ENCODE results near the gene RAB36.

The RAB36 gene

GRCh38 chr22:23179381-23180299, 34.4 kb downstream of the RAB36 start:
- Histone ChIP-seq H3K9ac (ENCODE audit: low read depth, low read length) (peak overlapping the region; percentile 21; the same call in 1 of the 2 replicates), H3K36me3 (ENCODE audit: insufficient read depth, low read length) (no peaks in the 10 kb centered on the region), H3K9me3 (ENCODE audit: control insufficient read depth, insufficient read depth, low read length) (peaks cover 10% of the 10 kb centered on the region), H3K4me1 (ENCODE audit: insufficient read depth, low read length) (peaks cover 16% of the 10 kb centered on the region)

GRCh38 chr22:23180301-23180892, 35.1 kb downstream of the RAB36 start, which contains the start of gene BCR:
TSS of gene BCR (plus strand) at chr22:23180509. CDS start at chr22:23180961, 452 bp downstream.
- Histone ChIP-seq H3K4me1 (ENCODE audit: insufficient read depth, low read length) (peaks cover 16% of the 10 kb centered on the region), H3K9ac (ENCODE audit: low read depth, low read length) (peak within 1 kb of the TSS; percentile 68), H3K9me3 (ENCODE audit: control insufficient read depth, insufficient read depth, low read length) (peaks cover 10% of the 10 kb centered on the region), H3K36me3 (ENCODE audit: insufficient read depth, low read length) (no peaks in the 10 kb centered on the region)

GRCh38 chr22:23180893-23181720, 35.8 kb downstream of the RAB36 start:
- peaks cover 8% of the 10 kb centered on the region for H3K9me3 ChIP-seq (ENCODE audit: control insufficient read depth, insufficient read depth, low read length)
- H3K9ac ChIP-seq (ENCODE audit: low read depth, low read length) = peak overlapping the region; percentile 68
- no peaks in the 10 kb centered on the region for H3K36me3 ChIP-seq (ENCODE audit: insufficient read depth, low read length)
- H3K4me1 ChIP-seq (ENCODE audit: insufficient read depth, low read length) = peaks cover 16% of the 10 kb centered on the region

GRCh38 chr22:23181721-23182308, 36.5 kb downstream of the RAB36 start:
- H3K36me3 ChIP-seq (ENCODE audit: insufficient read depth, low read length) = no peaks in the 10 kb centered on the region
- H3K9me3 ChIP-seq (ENCODE audit: control insufficient read depth, insufficient read depth, low read length) = peaks cover 2% of the 10 kb centered on the region
- peak overlapping the region; percentile 68 for H3K9ac ChIP-seq (ENCODE audit: low read depth, low read length)
- peaks cover 16% of the 10 kb centered on the region for H3K4me1 ChIP-seq (ENCODE audit: insufficient read depth, low read length)

- Histone ChIP-seq H3K9me3 (ENCODE audit: control insufficient read depth, insufficient read depth, low read length) (no peaks in the 10 kb centered on the region), H3K9ac (ENCODE audit: low read depth, low read length) (peak overlapping the region; percentile 68), H3K4me1 (ENCODE audit: insufficient read depth, low read length) (peaks cover 16% of the 10 kb centered on the region)
Observed at GRCh38 chr22:23182309-23183060, 37.2 kb downstream of the RAB36 start.

GRCh38 chr22:23183061-23183698, 37.9 kb downstream of the RAB36 start:
- H3K9ac ChIP-seq (ENCODE audit: low read depth, low read length) = peak overlapping the region; percentile 68; the same call in 1 of the 2 replicates
- peaks cover 16% of the 10 kb centered on the region for H3K4me1 ChIP-seq (ENCODE audit: insufficient read depth, low read length)
- no peaks in the 10 kb centered on the region for H3K36me3 ChIP-seq (ENCODE audit: insufficient read depth, low read length)
- H3K9me3 ChIP-seq (ENCODE audit: control insufficient read depth, insufficient read depth, low read length) = no peaks in the 10 kb centered on the region

More at GRCh38 chr22:23182309-23183060, 37.2 kb downstream of the RAB36 start:
- no peaks in the 10 kb centered on the region for H3K36me3 ChIP-seq (ENCODE audit: insufficient read depth, low read length)

GRCh38 chr22:23184100-23184763, 39.0 kb downstream of the RAB36 start:
- H3K4me1 ChIP-seq (ENCODE audit: insufficient read depth, low read length) = peaks cover 12% of the 10 kb centered on the region; the same call in 1 of the 2 replicates
- no peaks in the 10 kb centered on the region for H3K9me3 ChIP-seq (ENCODE audit: control insufficient read depth, insufficient read depth, low read length)
- H3K36me3 ChIP-seq (ENCODE audit: insufficient read depth, low read length) = no peaks in the 10 kb centered on the region
- H3K9ac ChIP-seq (ENCODE audit: low read depth, low read length) = no peak overlapping the region

- H3K4me1 ChIP-seq (ENCODE audit: insufficient read depth, low read length) = peaks cover 8% of the 10 kb centered on the region; the same call in 1 of the 2 replicates
- no peaks in the 10 kb centered on the region for H3K36me3 ChIP-seq (ENCODE audit: insufficient read depth, low read length)
- no peak overlapping the region for H3K9ac ChIP-seq (ENCODE audit: low read depth, low read length)
- no peaks in the 10 kb centered on the region for H3K9me3 ChIP-seq (ENCODE audit: control insufficient read depth, insufficient read depth, low read length)
Observed at GRCh38 chr22:23184764-23185113, 39.5 kb downstream of the RAB36 start.

- Histone ChIP-seq H3K9me3 (ENCODE audit: control insufficient read depth, insufficient read depth, low read length) (no peaks in the 10 kb centered on the region), H3K4me1 (ENCODE audit: insufficient read depth, low read length) (peaks cover 8% of the 10 kb centered on the region; the same call in 1 of the 2 replicates), H3K9ac (ENCODE audit: low read depth, low read length) (no peak overlapping the region), H3K36me3 (ENCODE audit: insufficient read depth, low read length) (no peaks in the 10 kb centered on the region)
Observed at GRCh38 chr22:23187211-23187610, 41.9 kb downstream of the RAB36 start.

- no peaks in the 10 kb centered on the region for H3K9me3 ChIP-seq (ENCODE audit: control insufficient read depth, insufficient read depth, low read length)
Observed at GRCh38 chr22:23187871-23188700, 42.8 kb downstream of the RAB36 start.

GRCh38 chr22:23190526-23190925, 45.2 kb downstream of the RAB36 start:
- no peaks in the 10 kb centered on the region for H3K9me3 ChIP-seq (ENCODE audit: control insufficient read depth, insufficient read depth, low read length)
- H3K4me1 ChIP-seq (ENCODE audit: insufficient read depth, low read length) = no peaks in the 10 kb centered on the region
- no peaks in the 10 kb centered on the region for H3K36me3 ChIP-seq (ENCODE audit: insufficient read depth, low read length)
- no peak overlapping the region for H3K9ac ChIP-seq (ENCODE audit: low read depth, low read length)

More at GRCh38 chr22:23187871-23188700, 42.8 kb downstream of the RAB36 start:
- no peaks in the 10 kb centered on the region for H3K36me3 ChIP-seq (ENCODE audit: insufficient read depth, low read length)
- H3K4me1 ChIP-seq (ENCODE audit: insufficient read depth, low read length) = peaks cover 8% of the 10 kb centered on the region; the same call in 1 of the 2 replicates
- H3K9ac ChIP-seq (ENCODE audit: low read depth, low read length) = no peak overlapping the region

- H3K9me3 ChIP-seq (ENCODE audit: control insufficient read depth, insufficient read depth, low read length) = no peaks in the 10 kb centered on the region
- H3K9ac ChIP-seq (ENCODE audit: low read depth, low read length) = no peak overlapping the region
- H3K4me1 ChIP-seq (ENCODE audit: insufficient read depth, low read length) = no peaks in the 10 kb centered on the region
- no peaks in the 10 kb centered on the region for H3K36me3 ChIP-seq (ENCODE audit: insufficient read depth, low read length)
Observed at GRCh38 chr22:23192133-23192532, 46.9 kb downstream of the RAB36 start.
